SH-SY5Y (cell line): ENCODE results near the gene P2RX7.

ENCODE experiments used
- GATA2 ChIP-seq: IDR thresholded peaks from 2 replicates; pipeline ENCODE4 v1.6.1; 2011; ENCODE audit warnings: mild to moderate bottlenecking, low read depth, low read length
- GATA3 ChIP-seq: IDR thresholded peaks from 2 replicates; pipeline ENCODE4 v1.6.1; 2011; ENCODE audit warnings: low read depth, mild to moderate bottlenecking, low read length, moderate library complexity

DNA sequence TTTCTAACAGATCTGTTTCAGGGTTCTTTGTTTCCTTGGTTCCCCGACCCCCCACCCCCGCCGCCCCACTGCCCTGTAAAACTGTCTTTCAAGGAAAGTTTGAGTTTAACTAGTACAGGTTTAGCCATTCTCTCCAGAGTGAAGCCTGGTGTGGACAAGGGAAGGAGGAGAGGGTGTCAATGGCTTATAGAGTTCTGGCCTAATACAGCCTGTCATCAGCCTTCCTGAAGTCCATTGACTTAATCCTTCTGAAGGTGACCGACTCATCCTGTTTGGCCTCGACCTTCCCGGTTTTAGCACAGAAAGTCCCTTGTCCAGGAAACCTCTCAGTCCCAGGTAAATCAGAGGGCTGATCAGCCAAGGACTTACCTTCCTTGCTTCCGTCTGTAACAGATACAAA, 66.3 kb downstream of the P2RX7 start:
- TF ChIP-seq GATA2 (no peak), GATA3 (no peak)
